ENCODE results near the gene RCAN2. TPM values are rescaled to one million over a fixed set of nuclear protein-coding genes. Genes with fewer than 3 reads are reported as not detected.
A peak's percentile ranks its signal among the peaks of the same experiment; 100 is the strongest.

Gene RCAN2
- total and polyA plus RNA-seq, 4 donors, result 4.5 to 16.7 (median 4.8) TPM

DNA sequence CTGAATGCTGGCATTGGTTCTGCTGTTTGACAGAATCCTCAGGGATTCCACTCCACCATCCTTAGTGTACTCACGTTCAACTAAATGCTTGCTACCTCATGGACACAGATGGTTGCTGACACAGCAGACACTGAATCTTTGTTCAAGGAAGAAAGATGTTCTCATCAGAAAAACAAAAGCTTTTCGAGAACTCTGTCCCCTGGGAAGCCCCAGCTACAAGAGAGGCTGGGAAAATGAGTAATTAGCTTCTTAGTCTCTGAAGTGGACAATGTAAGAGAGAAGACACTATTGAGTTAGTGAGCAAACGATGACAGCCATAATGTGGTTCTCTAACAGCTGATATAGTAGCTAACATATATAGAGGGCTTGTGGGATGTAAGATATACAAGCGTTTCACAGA is 289.5 kb downstream of the RCAN2 start:
- Histone ChIP-seq H3K4me3 (no peak overlapping the region), H3K9me3 (ENCODE audit: control insufficient read depth in 4 of 4, insufficient read depth in 3 of 4, low read length in 3 of 4) (peaks cover 0 to 5% (median 1%) of the 10 kb centered on the region in 4 donors), H3K27me3 (ENCODE audit: control insufficient read depth in 3 of 3, insufficient read depth in 3 of 3, low read length in 2 of 3) (no peaks in the 10 kb centered on the region), H3K36me3 (ENCODE audit: control insufficient read depth in 4 of 4, insufficient read depth in 4 of 4, low read length in 4 of 4) (no peaks in the 10 kb centered on the region), H3K27ac (ENCODE audit: low read depth in 1 of 2, low read length in 1 of 2) (no peak overlapping the region), H3K9ac (ENCODE audit: insufficient read depth in 1 of 2, low read length in 2 of 2) (no peak overlapping the region), H3K4me1 (ENCODE audit: control insufficient read depth in 5 of 5, insufficient read depth in 5 of 5, low read length in 5 of 5) (peaks cover 0 to 5% (median 0%) of the 10 kb centered on the region in 5 donors)
- ATAC-seq (ENCODE audit: insufficient read depth, low FRiP score) (no peak), DNase-seq (no peak)
- WGBS, 2 donors, result 83 to 92% methylated on average over 4 of the region's 4 CpGs
- no peak for TF ChIP-seq CTCF (IDR thresholded peaks at IDR 0.05; ENCODE audit: control extremely low read depth, extremely low read depth)

GRCh38 chr6:46199387-46199786 is 291.9 kb downstream of the RCAN2 start:
- no peak overlapping the region for H3K4me3 ChIP-seq
- DNase-seq, result no peak
- WGBS, 2 donors, result 85% methylated on average over 5 of the region's 5 CpGs
- TF ChIP-seq CTCF (IDR thresholded peaks at IDR 0.05; ENCODE audit: control extremely low read depth, extremely low read depth), result no peak
- H3K27ac ChIP-seq (ENCODE audit: low read depth in 1 of 2, low read length in 1 of 2), result no peak overlapping the region
- H3K4me1 ChIP-seq (ENCODE audit: control insufficient read depth in 5 of 5, insufficient read depth in 5 of 5, low read length in 5 of 5), result peaks cover 0 to 5% (median 0%) of the 10 kb centered on the region in 5 donors
- no peak for ATAC-seq (ENCODE audit: insufficient read depth, low FRiP score)
- no peak overlapping the region for H3K9ac ChIP-seq (ENCODE audit: insufficient read depth in 1 of 2, low read length in 2 of 2)
- no peaks in the 10 kb centered on the region for H3K27me3 ChIP-seq (ENCODE audit: control insufficient read depth in 3 of 3, insufficient read depth in 3 of 3, low read length in 2 of 3)
- peaks cover 0 to 5% (median 1%) of the 10 kb centered on the region in 4 donors for H3K9me3 ChIP-seq (ENCODE audit: control insufficient read depth in 4 of 4, insufficient read depth in 3 of 4, low read length in 3 of 4)
- H3K36me3 ChIP-seq (ENCODE audit: control insufficient read depth in 4 of 4, insufficient read depth in 4 of 4, low read length in 4 of 4), result no peaks in the 10 kb centered on the region

DNA sequence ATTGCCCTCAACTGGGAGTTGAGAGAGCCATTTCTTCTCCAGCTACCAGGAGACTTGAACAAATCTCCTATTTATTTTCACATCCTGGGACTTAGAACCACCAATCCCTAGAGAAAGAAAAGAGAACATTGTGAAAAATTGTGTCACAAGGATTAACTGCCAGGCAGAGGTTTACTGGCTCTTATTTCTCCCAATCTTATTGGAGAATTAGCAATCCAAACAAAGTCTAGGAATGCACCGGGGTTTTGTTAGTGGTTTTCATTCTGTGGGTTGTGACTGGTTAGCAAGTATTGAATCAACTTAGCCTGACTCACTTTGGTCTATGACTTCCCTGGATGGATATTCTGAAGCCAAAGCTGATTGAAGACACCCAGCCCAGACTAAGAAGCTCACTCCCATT is 299.3 kb downstream of the RCAN2 start:
- Histone ChIP-seq H3K36me3 (ENCODE audit: control insufficient read depth in 4 of 4, insufficient read depth in 4 of 4, low read length in 4 of 4) (no peaks in the 10 kb centered on the region), H3K27me3 (ENCODE audit: control insufficient read depth in 3 of 3, insufficient read depth in 3 of 3, low read length in 2 of 3) (no peaks in the 10 kb centered on the region), H3K9ac (ENCODE audit: insufficient read depth in 1 of 2, low read length in 2 of 2) (no peak overlapping the region), H3K4me3 (no peak overlapping the region), H3K9me3 (ENCODE audit: control insufficient read depth in 4 of 4, insufficient read depth in 3 of 4, low read length in 3 of 4) (no peaks in the 10 kb centered on the region), H3K4me1 (ENCODE audit: control insufficient read depth in 5 of 5, insufficient read depth in 5 of 5, low read length in 5 of 5) (peaks cover 0 to 2% (median 0%) of the 10 kb centered on the region in 5 donors), H3K27ac (ENCODE audit: low read depth in 1 of 2, low read length in 1 of 2) (peak overlapping the region in 1 of 2 donors; percentile 33)
- 75 to 87% methylated on average over 1 of the region's 1 CpG for WGBS, 2 donors
- no peak for ATAC-seq (ENCODE audit: insufficient read depth, low FRiP score)
- TF ChIP-seq CTCF (IDR thresholded peaks at IDR 0.05; ENCODE audit: control extremely low read depth, extremely low read depth), result no peak
- no peak for DNase-seq

- H3K27me3 ChIP-seq (ENCODE audit: control insufficient read depth in 3 of 3, insufficient read depth in 3 of 3, low read length in 2 of 3), result no peaks in the 10 kb centered on the region
- H3K27ac ChIP-seq (ENCODE audit: low read depth in 1 of 2, low read length in 1 of 2), result peak overlapping the region in 1 of 2 donors; percentile 21
- ATAC-seq (ENCODE audit: insufficient read depth, low FRiP score), result no peak
- no peak overlapping the region for H3K4me3 ChIP-seq
- H3K9ac ChIP-seq (ENCODE audit: insufficient read depth in 1 of 2, low read length in 2 of 2), result no peak overlapping the region
- 85 to 96% methylated on average over 4 of the region's 4 CpGs for WGBS, 2 donors
- H3K36me3 ChIP-seq (ENCODE audit: control insufficient read depth in 4 of 4, insufficient read depth in 4 of 4, low read length in 4 of 4), result no peaks in the 10 kb centered on the region
- DNase-seq, result no peak
- TF ChIP-seq CTCF (IDR thresholded peaks at IDR 0.05; ENCODE audit: control extremely low read depth, extremely low read depth), result no peak
- H3K4me1 ChIP-seq (ENCODE audit: control insufficient read depth in 5 of 5, insufficient read depth in 5 of 5, low read length in 5 of 5), result peaks cover 0 to 2% (median 0%) of the 10 kb centered on the region in 5 donors
- H3K9me3 ChIP-seq (ENCODE audit: control insufficient read depth in 4 of 4, insufficient read depth in 3 of 4, low read length in 3 of 4), result no peaks in the 10 kb centered on the region
These were observed 300.4 kb downstream of the RCAN2 start for GRCh38 chr6:46190889-46191288.
